Endothelial cell of umbilical vein (primary cell): ENCODE measurements around the gene GBP7. TPM values are rescaled to one million over a fixed set of nuclear protein-coding genes. Genes with fewer than 3 reads are reported as not detected.

Source experiments
- BruUV-seq: library from RNA; stranded (reverse); fragments of 400-500 nt; replicated peaks from 2 replicates; lab custom pipeline; 2021; lab: Mats Ljungman, UMichigan
- CTCF ChIA-PET: fragments of 300-600, 350-600 bp; sonication (Branson Sonifier 250); formaldehyde crosslinking; loops from one replicate; lab custom pipeline; 2021; ENCODE audit warnings: antibody characterized with exemption, inconsistent platforms; lab: Charles Lee
- POLR2A ChIA-PET: fragments of 300-600, 350-600 bp; sonication (Branson Sonifier 250); formaldehyde crosslinking; loops from one replicate; lab custom pipeline; 2021; ENCODE audit warnings: antibody characterized with exemption, inconsistent platforms; lab: Charles Lee
- DNase-seq: peaks from one replicate; pipeline ENCODE4 v3.0.0-alpha.2; 2011; ENCODE audit warnings: low read depth, low spot score
- FAIRE-seq: peaks from 2 replicates; lab custom pipeline; 2011; peaks lifted over from hg19 to GRCh38; lab: Jason Lieb, UNC
- H2AFZ ChIP-seq: 2 replicates; pipeline ENCODE4 v1.6.0; 2012; ENCODE audit warnings: low read depth, low read length, control low read depth, inconsistent platforms
- H3K27ac ChIP-seq: 2 replicates; pipeline ENCODE4 v1.5.1; 2011; ENCODE audit warnings: low read depth, mild to moderate bottlenecking, control low read depth, low read length, moderate library complexity; ENCODE audit not compliant: insufficient read depth
- H3K27me3 ChIP-seq, 2 experiments: 2 replicates each; pipeline versions ENCODE4 v1.6.0 to v1.6.1; 2011; ENCODE audit warnings: low read length in 2 of 2, mixed read lengths in 1 of 2; ENCODE audit not compliant: control insufficient read depth in 2 of 2, insufficient read depth in 2 of 2
- H3K36me3 ChIP-seq, 2 experiments: 2 replicates in 1 of 2; 3 replicates in 1 of 2; pipeline ENCODE4 v1.5.1; 2011; ENCODE audit warnings: low read length in 2 of 2, mild to moderate bottlenecking in 1 of 2, moderate library complexity in 1 of 2; ENCODE audit not compliant: control insufficient read depth in 2 of 2, insufficient read depth in 2 of 2; ENCODE audit errors: extremely low read depth in 1 of 2
- H3K4me1 ChIP-seq: 3 replicates; pipeline ENCODE4 v1.5.1; 2011; ENCODE audit warnings: mild to moderate bottlenecking, low read length; ENCODE audit not compliant: control insufficient read depth, insufficient read depth; ENCODE audit errors: extremely low read depth
- H3K4me2 ChIP-seq: 2 replicates; pipeline ENCODE4 v1.6.1; 2011; ENCODE audit warnings: low read length, control low read depth, mixed read lengths; ENCODE audit not compliant: insufficient read depth
- H3K4me3 ChIP-seq, 3 experiments: fragments of 200-600 bp in 1 of 3; sonication (generic), shearing (Covaris generic) in 1 of 3; replicated peaks in 1 of 3; 2 replicates each; pipeline ENCODE4 v1.5.1; 2011 to 2016; ENCODE audit warnings: control low read depth in 3 of 3, low read length in 3 of 3, mild to moderate bottlenecking in 2 of 3, inconsistent platforms in 1 of 3, low read depth in 1 of 3, moderate library complexity in 1 of 3; ENCODE audit not compliant: insufficient read depth in 1 of 3
- H3K79me2 ChIP-seq: 2 replicates; pipeline ENCODE4 v1.6.0; 2012; ENCODE audit warnings: low read length, inconsistent platforms; ENCODE audit not compliant: control insufficient read depth, insufficient read depth
- H3K9ac ChIP-seq: replicated peaks from 2 replicates; pipeline ENCODE3; 2011; ENCODE audit warnings: low read length, control low read depth; ENCODE audit not compliant: insufficient read depth; ENCODE audit errors: extremely low read depth
- H3K9me1 ChIP-seq: replicated peaks from 3 replicates; pipeline ENCODE4 v1.6.0; 2011; ENCODE audit warnings: mild to moderate bottlenecking, low read length; ENCODE audit not compliant: control insufficient read depth, insufficient read depth; ENCODE audit errors: extremely low read depth
- H3K9me3 ChIP-seq: replicated peaks from 2 replicates; pipeline ENCODE4 v1.5.1; 2012; ENCODE audit warnings: low read length, inconsistent platforms; ENCODE audit not compliant: control insufficient read depth, insufficient read depth
- H4K20me1 ChIP-seq: replicated peaks from 2 replicates; pipeline ENCODE3; 2011; ENCODE audit warnings: mild to moderate bottlenecking, low read length; ENCODE audit not compliant: control insufficient read depth, insufficient read depth; ENCODE audit errors: extremely low read depth
- EZH2 ChIP-seq: IDR thresholded peaks from 2 replicates; pipeline ENCODE4 v1.6.1; 2012; ENCODE audit warnings: borderline replicate concordance, low read depth, mild to moderate bottlenecking, moderate library complexity, low read length, inconsistent platforms; ENCODE audit not compliant: severe bottlenecking
- FOS ChIP-seq: IDR thresholded peaks from 2 replicates; pipeline ENCODE4 v1.6.1; 2011; ENCODE audit warnings: mild to moderate bottlenecking, low read length, moderate library complexity, borderline replicate concordance; ENCODE audit not compliant: insufficient read depth
- GATA2 ChIP-seq: IDR thresholded peaks from 2 replicates; pipeline ENCODE4 v1.7.0; 2011; ENCODE audit warnings: low read depth, mild to moderate bottlenecking, moderate library complexity, mixed read lengths, low read length; ENCODE audit not compliant: insufficient read length, insufficient read depth
- JUN ChIP-seq: IDR thresholded peaks from 2 replicates; pipeline ENCODE4 v1.6.1; 2011; ENCODE audit warnings: borderline replicate concordance, low read depth; ENCODE audit not compliant: insufficient read length, insufficient read depth
- MYC ChIP-seq: IDR thresholded peaks from one replicate; pipeline ENCODE4 v1.6.1; 2011; ENCODE audit warnings: mild to moderate bottlenecking, low read depth, low read length
- POLR2A ChIP-seq: IDR thresholded peaks from 2 replicates; pipeline ENCODE4 v1.6.1; 2012; ENCODE audit warnings: low read depth, mild to moderate bottlenecking, control low read depth, low read length
- POLR2AphosphoS5 ChIP-seq: IDR thresholded peaks from 2 replicates; pipeline ENCODE4 v1.6.1; 2012; ENCODE audit warnings: low read depth, mild to moderate bottlenecking, control low read depth, low read length, moderate library complexity; ENCODE audit not compliant: insufficient read depth
- dilution Hi-C: fragments of 300-500 bp; cut with MboI; formaldehyde crosslinking; loops from one replicate; pipeline ENCODE4 v1.15.0; 2019; ENCODE audit warnings: low sequenced_read_pairs; ENCODE audit not compliant: extremely low pct_ligation_motif_present
- intact Hi-C: fragments of 100-400 bp; cut with micrococcal nuclease; formaldehyde crosslinking; loops from one replicate; pipeline ENCODE4 v1.10.0; 2022
- polyA plus RNA-seq, 4 experiments: library from polyadenylated mRNA; depleted of rRNA in 3 of 4; stranded (reverse) in 3 of 4; unstranded in 1 of 4; fragments of >200 nt; gene quantifications; 2 replicates each; pipeline versions ENCODE4 v1.2.1 to v1.2.3, GENCODE V29; 2011 to 2012; ENCODE audit warnings: missing spikeins in 1 of 4
- total RNA-seq: library from RNA; stranded (reverse); gene quantifications from 2 replicates; pipeline ENCODE4 v1.2.3, GENCODE V29; 2021
- TF ChIP-seq, protein P1 (sequence below), 2 donors: IDR thresholded peaks; 1 replicate in 1 of 2; 2 replicates in 1 of 2; pipeline ENCODE4 v1.5.1; 2011; ENCODE audit warnings: low read length in 2 of 2, mild to moderate bottlenecking in 2 of 2, moderate library complexity in 2 of 2, control low read depth in 1 of 2, inconsistent platforms in 1 of 2, low read depth in 1 of 2; ENCODE audit not compliant: insufficient read depth in 1 of 2; ENCODE audit errors: extremely low read depth in 1 of 2
- TF ChIP-seq, protein P2 (sequence below): IDR thresholded peaks from 2 replicates; pipeline ENCODE4 v1.6.1; 2011; ENCODE audit not compliant: insufficient read depth, insufficient read length

GBP7 gene
- total and polyA plus RNA-seq, 2 donors (not counting 3 experiments of a cell fraction or from before 2014, with no cell fraction given), result not detected

DNA sequence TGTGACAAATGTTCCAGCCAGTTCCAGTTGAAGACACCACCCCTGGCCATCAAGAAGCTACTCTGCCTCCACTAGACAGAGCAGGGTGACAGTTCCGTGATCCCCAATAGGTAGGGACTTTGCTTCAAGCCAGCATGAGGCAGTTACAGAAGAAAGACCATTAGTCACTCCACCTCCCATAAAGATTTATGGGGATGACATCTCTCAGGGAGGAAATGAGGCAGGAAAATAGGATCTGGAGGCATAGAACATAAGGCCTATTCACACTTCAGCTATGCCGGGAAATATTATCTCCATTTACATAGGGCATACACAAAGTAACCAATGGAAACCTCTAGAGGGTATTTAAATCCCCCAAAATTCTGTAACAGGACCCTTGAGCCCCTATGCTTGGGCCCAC, 3.5 kb upstream of the GBP7 start:
- CTCF ChIA-PET, result interaction anchor here (1.5 kb wide), 1 partner anchor 94 kb away, joined by 3 read pairs; no protein-coding TSS in a partner anchor

More for the DNA sequence above, 3.5 kb upstream of the GBP7 start:
- TF ChIP-seq, protein P1, sequence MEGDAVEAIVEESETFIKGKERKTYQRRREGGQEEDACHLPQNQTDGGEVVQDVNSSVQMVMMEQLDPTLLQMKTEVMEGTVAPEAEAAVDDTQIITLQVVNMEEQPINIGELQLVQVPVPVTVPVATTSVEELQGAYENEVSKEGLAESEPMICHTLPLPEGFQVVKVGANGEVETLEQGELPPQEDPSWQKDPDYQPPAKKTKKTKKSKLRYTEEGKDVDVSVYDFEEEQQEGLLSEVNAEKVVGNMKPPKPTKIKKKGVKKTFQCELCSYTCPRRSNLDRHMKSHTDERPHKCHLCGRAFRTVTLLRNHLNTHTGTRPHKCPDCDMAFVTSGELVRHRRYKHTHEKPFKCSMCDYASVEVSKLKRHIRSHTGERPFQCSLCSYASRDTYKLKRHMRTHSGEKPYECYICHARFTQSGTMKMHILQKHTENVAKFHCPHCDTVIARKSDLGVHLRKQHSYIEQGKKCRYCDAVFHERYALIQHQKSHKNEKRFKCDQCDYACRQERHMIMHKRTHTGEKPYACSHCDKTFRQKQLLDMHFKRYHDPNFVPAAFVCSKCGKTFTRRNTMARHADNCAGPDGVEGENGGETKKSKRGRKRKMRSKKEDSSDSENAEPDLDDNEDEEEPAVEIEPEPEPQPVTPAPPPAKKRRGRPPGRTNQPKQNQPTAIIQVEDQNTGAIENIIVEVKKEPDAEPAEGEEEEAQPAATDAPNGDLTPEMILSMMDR (IDR thresholded peaks at IDR 0.05; ENCODE audit: extremely low read depth in 1 of 2, insufficient read depth in 1 of 2, low read depth in 1 of 2, low read length in 2 of 2), result no peak
- TF ChIP-seq GATA2 (no peak), POLR2A (no peak), JUN (no peak), MYC (no peak), FOS (no peak), EZH2 (no peak), POLR2AphosphoS5 (no peak)
- TF ChIP-seq, protein P2, sequence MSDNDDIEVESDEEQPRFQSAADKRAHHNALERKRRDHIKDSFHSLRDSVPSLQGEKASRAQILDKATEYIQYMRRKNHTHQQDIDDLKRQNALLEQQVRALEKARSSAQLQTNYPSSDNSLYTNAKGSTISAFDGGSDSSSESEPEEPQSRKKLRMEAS, result no peak
- Histone ChIP-seq H3K9ac (no peak overlapping the region), H2AFZ (peak overlapping the region; percentile 27), H3K27ac (no peak overlapping the region), H3K9me1 (no peaks in the 10 kb centered on the region), H3K4me2 (no peak overlapping the region), H4K20me1 (no peaks in the 10 kb centered on the region), H3K4me3 (no peak overlapping the region), H3K79me2 (no peaks in the 10 kb centered on the region), H3K4me1 (no peaks in the 10 kb centered on the region), H3K27me3 (no peaks in the 10 kb centered on the region), H3K36me3 (no peaks in the 10 kb centered on the region), H3K9me3 (no peaks in the 10 kb centered on the region)
- FAIRE-seq (no peak), DNase-seq (peak; percentile 4)
- dilution Hi-C loops, result no loop called here
- POLR2A ChIA-PET, result no interaction called here
- intact Hi-C loops, result no loop called here
- no TSS peak for BruUV-seq
